Upper lobe of left lung (tissue), 4 donors: ENCODE data around the gene UTF1.

Source experiments
- POLR2A ChIP-seq, 4 donors: fragments of 450-650 bp; IDR thresholded peaks; one replicate each; pipeline ENCODE4 v1.5.1; 2016 to 2017; ENCODE audit warnings: antibody characterized with exemption in 4 of 4, mild to moderate bottlenecking in 2 of 4
- POLR2AphosphoS5 ChIP-seq, 2 donors: sonication (generic); formaldehyde crosslinking; IDR thresholded peaks; one replicate each; pipeline ENCODE4 v1.5.1; 2017; ENCODE audit warnings: antibody characterized with exemption in 2 of 2
- TF ChIP-seq, protein P1 (sequence below), 6 experiments: fragments of 450-650 bp in 4 of 6; fragments of 200-600 bp in 2 of 6; sonication (generic) in 2 of 6; IDR thresholded peaks; one replicate each; pipeline ENCODE4 v1.5.1; 2016 to 2019; ENCODE audit warnings: antibody characterized with exemption in 6 of 6

DNA sequence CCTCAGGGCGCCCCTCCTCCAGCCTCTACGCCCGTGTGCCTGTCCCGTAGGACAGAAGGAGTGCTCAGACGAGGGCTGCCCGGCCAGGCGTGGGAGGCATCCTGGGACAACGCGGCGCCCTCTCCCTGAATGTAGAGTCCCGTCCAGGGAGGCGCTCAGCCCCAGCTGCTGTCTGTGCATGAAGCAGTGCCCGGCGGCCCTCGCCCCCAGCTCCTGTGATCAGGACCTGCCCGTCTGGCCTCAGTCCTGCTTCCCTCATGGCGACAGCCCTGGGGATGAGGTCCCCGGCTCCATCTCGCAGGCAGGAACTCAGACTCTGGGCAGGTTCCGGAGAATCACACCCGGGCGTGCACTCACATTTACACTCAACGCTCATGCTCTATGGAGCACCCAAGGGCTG lies 24.9 kb upstream of the UTF1 start:
- TF ChIP-seq, protein P1, sequence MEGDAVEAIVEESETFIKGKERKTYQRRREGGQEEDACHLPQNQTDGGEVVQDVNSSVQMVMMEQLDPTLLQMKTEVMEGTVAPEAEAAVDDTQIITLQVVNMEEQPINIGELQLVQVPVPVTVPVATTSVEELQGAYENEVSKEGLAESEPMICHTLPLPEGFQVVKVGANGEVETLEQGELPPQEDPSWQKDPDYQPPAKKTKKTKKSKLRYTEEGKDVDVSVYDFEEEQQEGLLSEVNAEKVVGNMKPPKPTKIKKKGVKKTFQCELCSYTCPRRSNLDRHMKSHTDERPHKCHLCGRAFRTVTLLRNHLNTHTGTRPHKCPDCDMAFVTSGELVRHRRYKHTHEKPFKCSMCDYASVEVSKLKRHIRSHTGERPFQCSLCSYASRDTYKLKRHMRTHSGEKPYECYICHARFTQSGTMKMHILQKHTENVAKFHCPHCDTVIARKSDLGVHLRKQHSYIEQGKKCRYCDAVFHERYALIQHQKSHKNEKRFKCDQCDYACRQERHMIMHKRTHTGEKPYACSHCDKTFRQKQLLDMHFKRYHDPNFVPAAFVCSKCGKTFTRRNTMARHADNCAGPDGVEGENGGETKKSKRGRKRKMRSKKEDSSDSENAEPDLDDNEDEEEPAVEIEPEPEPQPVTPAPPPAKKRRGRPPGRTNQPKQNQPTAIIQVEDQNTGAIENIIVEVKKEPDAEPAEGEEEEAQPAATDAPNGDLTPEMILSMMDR (IDR thresholded peaks at IDR 0.05), result no peak
- TF ChIP-seq POLR2A (IDR thresholded peaks at IDR 0.05) (no peak), POLR2AphosphoS5 (IDR thresholded peaks at IDR 0.05) (no peak)
